ENCODE measurements around the gene NCKAP5.

DNA sequence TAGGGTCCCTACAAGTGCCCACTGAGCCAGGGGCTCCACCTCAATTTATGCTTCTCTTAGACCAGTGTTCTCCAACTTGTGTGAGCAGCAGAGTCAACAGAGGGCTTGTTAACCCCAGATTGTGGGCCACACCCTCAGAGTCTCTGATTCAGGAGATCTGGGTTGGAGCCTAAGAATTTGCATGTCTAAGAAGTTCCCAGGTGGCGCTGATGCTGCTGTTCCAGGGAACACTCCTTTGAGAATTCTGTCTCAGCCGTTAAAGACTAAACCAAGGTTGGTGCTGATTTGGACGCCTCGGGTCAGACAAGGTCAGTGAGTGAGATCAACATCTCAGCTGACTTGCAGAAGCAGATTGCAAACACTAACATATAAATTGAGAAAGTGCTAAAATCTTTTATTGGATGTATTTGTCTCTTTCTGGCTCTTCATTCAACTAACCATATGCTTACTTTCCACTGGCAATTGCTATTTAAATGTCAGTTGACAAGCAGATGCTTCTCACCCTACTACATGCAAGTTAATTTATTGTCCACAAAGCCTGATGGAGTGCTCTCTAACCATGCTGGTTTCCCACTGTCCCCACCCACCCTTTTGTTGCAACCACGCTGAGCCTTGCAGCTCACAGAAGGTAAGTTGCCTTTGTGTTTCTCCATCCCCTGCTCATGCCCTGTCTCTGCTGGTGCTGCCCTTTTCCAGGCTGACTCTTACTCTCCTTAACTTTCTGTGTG lies 929.8 kb downstream of the NCKAP5 start:
- TF ChIP-seq, protein P1, sequence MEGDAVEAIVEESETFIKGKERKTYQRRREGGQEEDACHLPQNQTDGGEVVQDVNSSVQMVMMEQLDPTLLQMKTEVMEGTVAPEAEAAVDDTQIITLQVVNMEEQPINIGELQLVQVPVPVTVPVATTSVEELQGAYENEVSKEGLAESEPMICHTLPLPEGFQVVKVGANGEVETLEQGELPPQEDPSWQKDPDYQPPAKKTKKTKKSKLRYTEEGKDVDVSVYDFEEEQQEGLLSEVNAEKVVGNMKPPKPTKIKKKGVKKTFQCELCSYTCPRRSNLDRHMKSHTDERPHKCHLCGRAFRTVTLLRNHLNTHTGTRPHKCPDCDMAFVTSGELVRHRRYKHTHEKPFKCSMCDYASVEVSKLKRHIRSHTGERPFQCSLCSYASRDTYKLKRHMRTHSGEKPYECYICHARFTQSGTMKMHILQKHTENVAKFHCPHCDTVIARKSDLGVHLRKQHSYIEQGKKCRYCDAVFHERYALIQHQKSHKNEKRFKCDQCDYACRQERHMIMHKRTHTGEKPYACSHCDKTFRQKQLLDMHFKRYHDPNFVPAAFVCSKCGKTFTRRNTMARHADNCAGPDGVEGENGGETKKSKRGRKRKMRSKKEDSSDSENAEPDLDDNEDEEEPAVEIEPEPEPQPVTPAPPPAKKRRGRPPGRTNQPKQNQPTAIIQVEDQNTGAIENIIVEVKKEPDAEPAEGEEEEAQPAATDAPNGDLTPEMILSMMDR (IDR thresholded peaks at IDR 0.05 in 2 of 3, conservative IDR thresholded peaks at IDR 0.05 in 1 of 3; ENCODE audit: insufficient read depth in 2 of 3, low read depth in 1 of 3, low read length in 3 of 3): no peak
- TF ChIP-seq POLR2G (IDR thresholded peaks at IDR 0.05; ENCODE audit: low read depth, low read length) (no peak), POLR3G (IDR thresholded peaks at IDR 0.05; ENCODE audit: extremely low read depth, insufficient read length, insufficient replicate concordance) (no peak), POLR2AphosphoS5 (IDR thresholded peaks at IDR 0.05; ENCODE audit: control insufficient read depth, insufficient read depth, low read depth, low read length) (no peak), ESRRB (CRISPR knock-in tag; IDR thresholded peaks at IDR 0.05; ENCODE audit: borderline replicate concordance) (no peak), GABPB1 (CRISPR knock-in tag; IDR thresholded peaks at IDR 0.05) (no peak), FOSL1 (tag; conservative IDR thresholded peaks at IDR 0.05) (no peak), SP1 (CRISPR knock-in tag; IDR thresholded peaks at IDR 0.05) (no peak), EZH2 (IDR thresholded peaks at IDR 0.05; ENCODE audit: borderline replicate concordance, low read depth, low read length) (no peak)
- TF ChIP-seq, protein P2, sequence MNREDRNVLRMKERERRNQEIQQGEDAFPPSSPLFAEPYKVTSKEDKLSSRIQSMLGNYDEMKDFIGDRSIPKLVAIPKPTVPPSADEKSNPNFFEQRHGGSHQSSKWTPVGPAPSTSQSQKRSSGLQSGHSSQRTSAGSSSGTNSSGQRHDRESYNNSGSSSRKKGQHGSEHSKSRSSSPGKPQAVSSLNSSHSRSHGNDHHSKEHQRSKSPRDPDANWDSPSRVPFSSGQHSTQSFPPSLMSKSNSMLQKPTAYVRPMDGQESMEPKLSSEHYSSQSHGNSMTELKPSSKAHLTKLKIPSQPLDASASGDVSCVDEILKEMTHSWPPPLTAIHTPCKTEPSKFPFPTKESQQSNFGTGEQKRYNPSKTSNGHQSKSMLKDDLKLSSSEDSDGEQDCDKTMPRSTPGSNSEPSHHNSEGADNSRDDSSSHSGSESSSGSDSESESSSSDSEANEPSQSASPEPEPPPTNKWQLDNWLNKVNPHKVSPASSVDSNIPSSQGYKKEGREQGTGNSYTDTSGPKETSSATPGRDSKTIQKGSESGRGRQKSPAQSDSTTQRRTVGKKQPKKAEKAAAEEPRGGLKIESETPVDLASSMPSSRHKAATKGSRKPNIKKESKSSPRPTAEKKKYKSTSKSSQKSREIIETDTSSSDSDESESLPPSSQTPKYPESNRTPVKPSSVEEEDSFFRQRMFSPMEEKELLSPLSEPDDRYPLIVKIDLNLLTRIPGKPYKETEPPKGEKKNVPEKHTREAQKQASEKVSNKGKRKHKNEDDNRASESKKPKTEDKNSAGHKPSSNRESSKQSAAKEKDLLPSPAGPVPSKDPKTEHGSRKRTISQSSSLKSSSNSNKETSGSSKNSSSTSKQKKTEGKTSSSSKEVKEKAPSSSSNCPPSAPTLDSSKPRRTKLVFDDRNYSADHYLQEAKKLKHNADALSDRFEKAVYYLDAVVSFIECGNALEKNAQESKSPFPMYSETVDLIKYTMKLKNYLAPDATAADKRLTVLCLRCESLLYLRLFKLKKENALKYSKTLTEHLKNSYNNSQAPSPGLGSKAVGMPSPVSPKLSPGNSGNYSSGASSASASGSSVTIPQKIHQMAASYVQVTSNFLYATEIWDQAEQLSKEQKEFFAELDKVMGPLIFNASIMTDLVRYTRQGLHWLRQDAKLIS (CRISPR knock-in tag; IDR thresholded peaks at IDR 0.05): no peak

Data from K562 (cell line).